ENCODE results near the gene CHRNA3.
"Not testable (repeated sequence)": the region's sequence is repeated elsewhere in the genome, so short reads cannot be mapped to it uniquely, and the experiment has no call there.

Gene CHRNA3

GRCh38 chr15:78560201-78560600 lies 60.6 kb downstream of the CHRNA3 start:
- not testable (repeated sequence) for DNase-seq (ENCODE audit: low read depth in 3 of 3)

- no peak for DNase-seq (ENCODE audit: low read depth in 3 of 3)
These were observed 68.2 kb downstream of the CHRNA3 start for GRCh38 chr15:78552597-78552996.

- no peak for DNase-seq (ENCODE audit: low read depth in 3 of 3)
These were observed 68.9 kb downstream of the CHRNA3 start for GRCh38 chr15:78551902-78552301.

GRCh38 chr15:78550815-78551214 lies 70.0 kb downstream of the CHRNA3 start:
- no peak for DNase-seq (ENCODE audit: low read depth in 3 of 3)

GRCh38 chr15:78550194-78550593 lies 70.6 kb downstream of the CHRNA3 start:
- DNase-seq (ENCODE audit: low read depth in 3 of 3) = no peak
